GM12801 (cell line): ENCODE data around the gene KCP.

ENCODE experiments used
- TF ChIP-seq, protein P1 (sequence below): IDR thresholded peaks from one replicate; pipeline ENCODE4 v1.5.1; 2011; ENCODE audit warnings: control low read depth; ENCODE audit not compliant: insufficient read length; ENCODE audit errors: extremely low read depth

The KCP gene

DNA sequence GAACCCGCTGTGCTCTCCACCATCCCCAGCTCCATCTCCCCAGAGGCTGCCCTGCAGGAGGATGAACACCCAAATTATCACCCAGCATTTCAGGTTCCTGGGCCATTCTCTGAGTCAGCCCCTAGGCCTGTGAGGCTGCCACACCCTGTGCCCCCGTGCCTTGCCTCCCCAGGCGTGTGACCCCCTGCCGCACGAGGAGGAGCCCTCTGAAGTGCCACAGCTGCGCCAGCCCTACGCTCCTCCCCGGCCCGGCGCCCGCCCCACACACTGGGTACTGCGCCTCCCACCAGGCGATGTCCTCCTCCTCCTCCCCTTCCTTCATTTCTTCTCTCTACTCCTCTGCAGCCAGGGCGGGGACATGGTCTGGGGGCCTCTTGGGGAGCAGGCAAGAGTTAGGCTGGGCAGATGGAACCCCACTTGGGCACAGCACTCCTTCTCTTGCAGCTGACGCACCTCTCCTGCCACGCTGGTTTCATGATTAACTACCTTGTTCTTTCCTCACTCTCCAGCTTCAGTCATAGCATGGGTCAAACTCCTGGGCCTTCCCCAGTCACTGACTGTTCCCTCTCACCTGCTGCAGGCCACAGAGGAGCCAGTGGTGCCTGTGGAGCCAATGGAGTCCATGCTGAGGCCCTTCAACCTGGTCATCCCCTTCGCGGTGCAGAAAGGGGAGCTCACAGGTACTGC, 60.6 kb downstream of the KCP start:
- TF ChIP-seq, protein P1, sequence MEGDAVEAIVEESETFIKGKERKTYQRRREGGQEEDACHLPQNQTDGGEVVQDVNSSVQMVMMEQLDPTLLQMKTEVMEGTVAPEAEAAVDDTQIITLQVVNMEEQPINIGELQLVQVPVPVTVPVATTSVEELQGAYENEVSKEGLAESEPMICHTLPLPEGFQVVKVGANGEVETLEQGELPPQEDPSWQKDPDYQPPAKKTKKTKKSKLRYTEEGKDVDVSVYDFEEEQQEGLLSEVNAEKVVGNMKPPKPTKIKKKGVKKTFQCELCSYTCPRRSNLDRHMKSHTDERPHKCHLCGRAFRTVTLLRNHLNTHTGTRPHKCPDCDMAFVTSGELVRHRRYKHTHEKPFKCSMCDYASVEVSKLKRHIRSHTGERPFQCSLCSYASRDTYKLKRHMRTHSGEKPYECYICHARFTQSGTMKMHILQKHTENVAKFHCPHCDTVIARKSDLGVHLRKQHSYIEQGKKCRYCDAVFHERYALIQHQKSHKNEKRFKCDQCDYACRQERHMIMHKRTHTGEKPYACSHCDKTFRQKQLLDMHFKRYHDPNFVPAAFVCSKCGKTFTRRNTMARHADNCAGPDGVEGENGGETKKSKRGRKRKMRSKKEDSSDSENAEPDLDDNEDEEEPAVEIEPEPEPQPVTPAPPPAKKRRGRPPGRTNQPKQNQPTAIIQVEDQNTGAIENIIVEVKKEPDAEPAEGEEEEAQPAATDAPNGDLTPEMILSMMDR = no peak

GRCh38 chr7:128849156-128849515, 61.4 kb downstream of the KCP start:
- TF ChIP-seq, protein P1 = no peak

DNA sequence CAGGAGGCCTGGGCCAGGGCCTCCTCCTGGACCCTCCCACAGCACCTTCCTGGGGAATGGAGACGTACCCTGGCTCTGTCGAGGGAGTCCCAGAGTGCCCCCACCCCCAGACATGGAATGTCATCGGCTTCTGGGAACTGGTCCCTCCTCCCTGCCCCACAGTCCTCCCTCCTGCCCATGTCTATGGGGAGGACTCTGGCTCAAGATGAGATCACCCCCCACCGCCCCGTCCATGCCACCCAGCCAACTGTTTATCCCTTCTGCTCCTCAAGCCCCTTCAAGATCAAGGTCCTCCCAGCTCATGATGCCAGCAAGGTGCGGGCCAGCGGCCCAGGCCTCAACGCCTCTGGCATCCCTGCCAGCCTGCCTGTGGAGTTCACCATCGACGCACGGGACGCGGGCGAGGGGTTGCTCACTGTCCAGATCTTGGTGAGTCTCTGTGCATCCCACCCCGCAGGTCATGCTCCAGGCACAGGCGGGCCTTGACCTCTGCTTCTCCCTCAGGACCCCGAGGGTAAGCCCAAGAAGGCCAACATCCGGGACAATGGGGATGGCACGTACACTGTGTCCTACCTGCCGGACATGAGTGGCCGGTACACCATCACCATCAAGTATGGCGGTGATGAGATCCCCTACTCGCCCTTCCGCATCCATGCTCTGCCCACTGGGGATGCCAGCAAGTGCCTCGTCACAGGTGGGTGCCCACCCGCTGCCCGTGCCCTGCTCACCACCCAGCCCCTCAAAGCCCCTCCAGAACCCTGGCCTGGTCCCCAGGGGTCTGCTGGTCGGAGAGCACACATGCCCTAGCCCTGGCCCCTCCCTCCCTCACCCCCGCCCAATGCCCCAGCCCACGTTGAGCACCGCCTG, 62.0 kb downstream of the KCP start:
- TF ChIP-seq, protein P1 = no peak

DNA sequence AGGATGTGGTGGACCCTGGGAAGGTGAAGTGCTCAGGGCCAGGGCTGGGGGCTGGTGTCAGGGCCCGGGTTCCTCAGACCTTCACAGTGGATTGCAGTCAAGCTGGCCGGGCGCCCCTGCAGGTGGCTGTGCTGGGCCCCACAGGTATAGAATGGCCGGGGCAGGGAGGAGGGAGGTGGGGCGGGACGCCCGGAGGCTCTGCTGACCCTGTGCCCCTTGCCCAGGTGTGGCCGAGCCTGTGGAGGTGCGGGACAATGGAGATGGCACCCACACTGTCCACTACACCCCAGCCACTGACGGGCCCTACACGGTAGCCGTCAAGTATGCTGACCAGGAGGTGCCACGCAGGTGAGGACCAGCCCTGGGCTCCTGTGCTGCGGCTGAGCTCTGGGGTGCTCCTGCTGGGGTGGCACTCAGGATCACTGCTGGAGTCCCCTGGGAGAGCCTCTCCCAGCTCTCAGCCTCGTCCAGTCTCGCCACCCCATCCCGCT, 62.7 kb downstream of the KCP start:
- TF ChIP-seq, protein P1 = no peak

DNA sequence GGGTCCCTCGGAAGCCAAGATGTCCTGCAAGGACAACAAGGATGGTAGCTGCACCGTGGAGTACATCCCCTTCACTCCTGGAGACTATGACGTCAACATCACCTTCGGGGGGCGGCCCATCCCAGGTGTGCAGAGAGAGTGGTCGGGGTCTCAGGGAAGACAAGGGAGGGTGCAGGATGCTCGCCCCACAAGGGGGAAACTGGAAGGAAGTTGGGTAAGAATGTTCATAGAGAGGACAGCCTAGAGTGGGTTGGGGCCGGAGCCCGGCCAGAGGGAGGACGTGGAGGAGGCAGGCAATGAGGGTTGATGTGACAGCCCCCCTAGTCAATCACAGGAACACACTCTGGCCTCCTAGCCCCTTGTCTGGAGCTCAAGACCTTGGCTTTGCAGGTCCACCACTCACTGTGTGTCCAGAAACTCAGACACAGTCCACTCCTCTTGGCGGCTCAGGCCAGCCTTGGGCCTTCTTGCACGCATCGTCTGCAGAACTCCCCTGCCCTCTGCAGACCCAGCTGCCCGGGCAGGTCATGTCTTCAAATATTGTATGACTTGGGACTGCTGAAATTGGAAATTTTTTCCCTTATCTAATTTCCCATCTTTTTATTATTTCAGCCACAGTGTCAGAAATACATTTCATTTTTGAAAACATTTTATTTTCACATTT, 63.6 kb downstream of the KCP start:
- TF ChIP-seq, protein P1 = no peak

GRCh38 chr7:128845987-128846386, 64.5 kb downstream of the KCP start:
- TF ChIP-seq, protein P1 = no peak

GRCh38 chr7:128845475-128845874, 65.0 kb downstream of the KCP start:
- TF ChIP-seq, protein P1 = no peak
